HG03135 (cell line): Measurements from ENCODE around the gene FARP2.

Source experiments
- ATAC-seq: cut with Tn5 transposase; IDR thresholded peaks from one replicate; pipeline ENCODE4 v1.9.1; 2021; ENCODE audit warnings: mild to moderate bottlenecking, moderate library complexity; ENCODE audit not compliant: unreplicated experiment

Gene FARP2

GRCh38 chr2:241321886-241322285 is 34.2 kb upstream of the FARP2 start:
- ATAC-seq, result no peak

DNA sequence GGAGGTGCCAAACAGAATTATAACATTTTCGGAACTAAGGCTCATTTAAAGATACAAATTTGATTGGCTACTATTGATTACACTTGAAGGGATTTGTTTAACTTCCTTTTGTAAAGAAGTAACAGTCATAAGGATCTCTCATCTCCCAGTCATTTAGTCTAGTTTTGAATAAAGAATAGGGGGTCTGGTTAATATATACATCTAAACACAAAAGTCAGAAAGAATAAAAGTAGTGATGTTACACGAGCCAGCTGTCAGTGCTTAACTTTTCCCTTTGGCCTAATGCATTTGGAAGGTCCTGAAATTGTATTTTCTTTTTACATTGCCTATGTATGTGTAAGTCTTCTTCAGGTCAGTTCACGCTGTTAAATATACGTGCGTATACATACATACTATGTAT is 32.3 kb upstream of the FARP2 start:
- no peak for ATAC-seq

DNA sequence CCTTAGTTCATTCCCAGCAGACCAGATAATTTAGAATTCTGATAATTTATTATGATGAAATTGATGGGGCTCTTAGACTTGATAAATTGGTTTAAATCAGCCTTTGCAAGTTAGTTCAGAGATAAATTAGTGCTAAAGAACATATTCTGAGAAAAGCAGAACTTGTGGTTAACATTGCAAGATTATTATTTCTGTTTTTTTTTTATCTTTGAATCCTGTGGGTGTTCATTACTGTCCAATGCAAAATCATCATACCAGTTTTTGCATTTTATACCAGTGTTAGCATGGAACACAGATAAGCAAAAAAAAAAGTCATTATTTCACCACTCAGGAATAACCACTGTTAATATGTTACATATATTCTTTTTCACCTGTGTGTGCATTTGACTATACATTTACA is 31.3 kb upstream of the FARP2 start:
- no peak for ATAC-seq

DNA sequence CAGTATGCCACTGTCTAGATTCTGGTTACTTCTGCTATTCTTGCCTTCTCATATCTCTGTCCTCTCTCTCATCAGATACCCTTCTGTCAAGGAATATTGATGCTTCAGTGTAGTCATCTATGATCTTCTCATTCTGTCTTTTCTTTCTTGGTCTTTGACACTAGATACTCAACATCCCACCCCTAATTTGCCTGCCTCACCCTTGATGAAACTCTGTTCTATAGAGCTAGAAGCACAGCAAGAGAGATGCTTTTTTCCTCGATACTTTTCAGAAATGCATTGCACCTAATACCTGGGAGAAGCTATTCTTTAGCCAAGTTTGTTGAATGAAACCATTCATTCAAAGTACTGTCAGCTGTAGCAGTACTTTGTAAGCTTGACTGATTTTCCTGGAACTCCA is 30.8 kb upstream of the FARP2 start:
- no peak for ATAC-seq

DNA sequence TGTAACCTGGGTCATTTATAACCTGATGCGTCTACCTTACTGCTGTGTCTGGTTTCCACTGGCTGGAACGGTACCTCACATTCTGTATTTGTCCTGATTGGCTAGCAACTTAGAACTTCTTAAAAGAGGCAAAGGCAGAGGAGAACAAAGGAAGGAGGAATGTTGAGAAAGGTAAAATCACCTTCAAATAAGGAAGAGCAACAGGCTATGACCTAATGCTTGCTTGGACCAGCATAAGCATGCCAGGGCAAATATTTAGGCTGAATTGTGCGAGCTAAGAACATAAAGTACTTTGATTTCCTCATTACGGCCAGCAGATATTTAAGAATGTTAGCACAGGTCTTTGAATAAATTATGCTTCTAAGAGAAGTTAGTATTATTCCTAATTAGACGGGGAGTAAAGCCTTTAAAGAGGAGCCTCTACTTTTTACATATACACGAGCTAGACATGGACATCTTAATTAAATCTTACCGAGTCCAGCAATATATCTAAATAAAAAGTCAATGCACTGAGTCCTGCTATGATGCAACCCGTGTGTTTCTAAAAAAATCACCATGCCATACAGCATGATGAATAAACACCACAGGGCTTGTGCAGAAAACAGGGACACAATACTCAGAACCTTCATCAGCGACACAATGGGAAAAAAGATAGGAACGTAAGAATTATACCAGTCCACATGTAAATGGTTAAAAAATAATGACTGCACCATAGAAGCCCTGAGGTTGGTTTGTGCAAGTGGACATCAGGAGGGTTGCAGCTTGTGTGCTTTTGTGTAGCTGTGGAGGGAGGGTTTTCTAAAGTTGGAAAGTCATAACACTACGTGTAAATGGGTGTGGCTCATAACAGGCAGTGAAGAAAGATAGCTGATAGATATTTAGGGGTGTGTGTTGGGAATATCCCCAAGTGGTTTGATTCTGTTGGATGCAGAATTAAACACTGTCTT is 26.1 kb upstream of the FARP2 start:
- ATAC-seq, result no peak

DNA sequence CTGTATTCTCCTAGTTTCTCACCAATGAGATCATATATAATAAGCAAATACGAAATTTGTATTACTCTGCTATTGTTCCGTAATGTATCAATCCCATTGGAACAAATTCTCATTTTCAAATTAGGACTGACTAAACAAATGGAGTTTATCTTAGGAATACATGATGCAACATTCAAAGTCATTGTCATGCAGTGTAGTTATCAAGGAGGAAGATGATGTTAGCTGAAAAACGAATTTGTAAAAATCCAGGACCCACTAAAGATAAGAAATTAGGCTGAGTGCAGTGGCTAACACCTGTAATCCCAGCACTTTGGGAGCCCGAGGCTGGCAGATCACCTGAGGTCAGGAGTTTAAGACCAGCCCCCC is 25.5 kb upstream of the FARP2 start:
- ATAC-seq, result no peak

DNA sequence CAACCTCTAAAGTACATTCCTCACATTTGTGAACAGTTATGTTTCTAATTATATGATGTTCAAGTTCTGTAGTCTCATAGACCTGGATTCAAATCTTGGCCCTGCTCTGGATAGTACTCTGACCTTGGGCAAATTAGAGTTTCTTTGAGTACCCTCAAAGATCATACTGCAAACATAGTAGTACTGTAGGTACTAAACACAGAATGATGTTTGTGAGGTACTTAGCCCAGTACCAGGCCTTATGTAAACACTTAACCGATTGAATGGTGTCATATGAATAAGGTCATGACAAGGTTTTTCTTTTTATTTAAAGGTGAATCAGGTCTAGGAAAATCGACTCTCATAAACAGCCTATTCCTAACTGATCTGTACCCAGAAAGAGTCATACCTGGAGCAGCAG is 21.3 kb upstream of the FARP2 start:
- ATAC-seq, result no peak

GRCh38 chr2:241339839-241340630 is 16.1 kb upstream of the FARP2 start:
- ATAC-seq, result no peak

GRCh38 chr2:241340631-241341163 is 15.4 kb upstream of the FARP2 start:
- no peak for ATAC-seq

DNA sequence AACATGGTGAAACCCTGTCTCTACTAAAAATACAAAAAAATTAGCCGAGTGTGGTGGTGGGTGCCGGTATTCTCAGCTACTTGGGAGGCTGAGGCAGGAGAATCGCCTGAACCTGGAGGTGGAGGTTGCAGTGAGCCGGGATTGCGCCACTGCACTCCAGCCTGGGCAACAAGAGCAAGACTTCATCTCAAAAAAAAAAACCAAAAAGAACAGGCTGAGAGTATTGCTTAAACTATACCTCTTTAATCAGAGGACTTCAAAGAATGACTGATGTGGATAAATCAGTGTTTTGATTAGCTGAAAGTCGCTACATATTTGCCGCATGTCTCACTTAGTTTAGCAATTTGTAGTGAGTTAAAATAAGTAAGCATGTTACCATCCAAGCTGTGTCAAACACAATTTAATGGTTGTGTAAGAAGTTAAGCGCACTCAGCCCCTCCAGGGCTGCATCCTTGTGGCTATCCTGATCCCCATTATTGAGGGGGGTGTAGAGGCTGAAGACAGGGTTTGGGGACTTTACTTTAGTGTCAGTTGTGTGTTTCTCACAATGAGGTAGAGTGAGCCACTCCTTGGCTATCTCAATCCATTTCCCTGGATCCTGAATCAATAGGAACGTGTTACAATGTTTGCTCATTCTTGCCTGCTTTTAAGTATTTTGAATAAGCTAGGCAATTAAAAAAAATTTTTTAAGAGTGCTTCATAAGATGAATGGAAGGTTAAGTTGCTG is 11.0 kb upstream of the FARP2 start:
- ATAC-seq, result no peak

- ATAC-seq, result no peak
Measured at GRCh38 chr2:241349941-241350340, 6.1 kb upstream of the FARP2 start.

- no peak for ATAC-seq
Measured at GRCh38 chr2:241350530-241350877, 5.6 kb upstream of the FARP2 start.

DNA sequence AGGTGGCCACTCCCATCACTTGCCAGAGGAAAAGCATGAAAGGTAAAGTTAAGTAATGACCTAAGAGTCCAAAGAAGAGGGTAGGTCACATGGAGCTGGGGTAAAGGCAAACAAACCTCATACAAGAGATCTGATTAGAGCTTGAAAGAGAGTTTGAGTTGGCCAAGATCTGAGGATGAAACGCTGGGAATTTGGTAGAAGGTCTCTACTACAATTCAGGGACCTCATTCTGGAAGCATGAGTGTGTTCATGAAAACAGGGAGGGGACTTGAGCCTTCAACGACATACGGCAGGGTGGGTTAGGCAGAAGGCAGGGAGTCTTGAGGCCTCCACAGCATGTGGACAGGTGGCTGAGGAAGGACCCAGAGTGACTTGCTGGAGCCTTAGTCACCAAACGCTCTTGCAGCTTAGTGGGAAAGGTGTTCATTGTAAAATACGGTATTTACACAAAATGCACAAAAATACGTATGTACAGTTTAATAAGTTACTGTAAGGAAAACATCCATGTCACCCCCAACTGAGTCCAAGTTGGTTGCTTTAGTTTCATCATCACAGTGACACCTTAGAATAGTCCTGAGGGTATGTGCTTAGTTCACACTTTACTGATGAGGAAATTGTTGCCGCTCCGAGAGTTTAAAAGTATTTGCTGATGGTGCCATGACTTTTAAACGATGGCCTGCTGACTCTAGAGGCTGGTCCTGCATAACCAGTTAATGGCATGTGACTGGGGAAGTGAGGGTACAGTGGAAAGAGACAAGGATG is 5.0 kb upstream of the FARP2 start:
- ATAC-seq, result no peak

- ATAC-seq, result no peak
Measured at GRCh38 chr2:241351640-241352031, 4.4 kb upstream of the FARP2 start.

DNA sequence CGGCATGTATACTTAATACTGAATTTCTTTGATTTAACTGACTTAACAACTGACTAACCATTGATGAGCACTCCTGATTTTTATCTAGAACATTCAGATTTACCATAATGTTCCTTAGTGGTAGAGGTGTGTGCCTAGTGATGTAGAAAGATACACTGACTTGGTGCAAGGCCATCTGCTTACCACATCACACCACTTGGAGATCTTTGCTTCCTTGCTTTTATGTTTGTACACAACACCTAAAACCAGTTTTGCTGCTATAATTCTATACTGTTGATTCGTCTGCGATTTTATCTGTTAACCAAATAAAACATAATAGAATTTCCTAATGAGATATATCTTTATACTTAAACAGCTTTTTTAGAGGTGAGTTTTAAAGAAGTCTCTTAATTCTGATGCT is 3.9 kb upstream of the FARP2 start:
- ATAC-seq, result no peak

- ATAC-seq, result no peak
Measured at GRCh38 chr2:241354668-241355658, 1.1 kb upstream of the FARP2 start.

- no peak for ATAC-seq
Measured at GRCh38 chr2:241356871-241357260, 781 bp downstream of the FARP2 start.

- ATAC-seq, result no peak
Measured at GRCh38 chr2:241357531-241357930, 1.4 kb downstream of the FARP2 start.

- ATAC-seq, result peak; percentile 31
Measured at GRCh38 chr2:241358470-241358869, 2.4 kb downstream of the FARP2 start.
